Left ventricle myocardium inferior (tissue), 1 donor: ENCODE data around the gene TBC1D5. TPM values are rescaled to one million over a fixed set of nuclear protein-coding genes. Genes with fewer than 3 reads are reported as not detected.

Experiments used
- DNase-seq: peaks from one replicate; pipeline ENCODE4 v3.0.0-alpha.2; 2020
- H3K27ac ChIP-seq: fragments of 200-600 bp; replicated peaks from 2 replicates; pipeline ENCODE4 v1.8.0; 2021
- H3K27me3 ChIP-seq: fragments of 200-600 bp; 2 replicates; pipeline ENCODE4 v1.8.0; 2021; ENCODE audit warnings: low read depth
- H3K36me3 ChIP-seq: fragments of 200-600 bp; 2 replicates; pipeline ENCODE4 v1.8.0; 2021
- H3K4me1 ChIP-seq: fragments of 200-600 bp; 2 replicates; pipeline ENCODE4 v1.8.0; 2021
- H3K4me3 ChIP-seq: fragments of 200-600 bp; 2 replicates; pipeline ENCODE4 v1.8.0; 2021; ENCODE audit warnings: mild to moderate bottlenecking, moderate library complexity
- H3K9me3 ChIP-seq: fragments of 200-600 bp; replicated peaks from 2 replicates; pipeline ENCODE4 v1.8.0; 2021
- CTCF ChIP-seq: fragments of 200-600 bp; IDR thresholded peaks from 2 replicates; pipeline ENCODE4 v1.8.0; 2021; ENCODE audit warnings: antibody characterized with exemption, mild to moderate bottlenecking, borderline replicate concordance
- intact Hi-C: fragments of 100-400 bp; cut with micrococcal nuclease; formaldehyde crosslinking; loops from one replicate; pipeline ENCODE4 v1.11.0; 2022
- total RNA-seq: library from RNA; stranded (reverse); fragmentation: NEBNext Ultra II Directional; extraction: Animal tissue kit (Norgen Biotek cat#: 25700); gene quantifications from one replicate; pipeline ENCODE4 v1.2.1, GENCODE V29; 2021
- donor health status: DM: no; HTN: yes; CAD: no; lungs with severe emphysema.

TBC1D5 gene
- total RNA-seq, 1 donor from 2014 or later = 26.9 TPM

DNA sequence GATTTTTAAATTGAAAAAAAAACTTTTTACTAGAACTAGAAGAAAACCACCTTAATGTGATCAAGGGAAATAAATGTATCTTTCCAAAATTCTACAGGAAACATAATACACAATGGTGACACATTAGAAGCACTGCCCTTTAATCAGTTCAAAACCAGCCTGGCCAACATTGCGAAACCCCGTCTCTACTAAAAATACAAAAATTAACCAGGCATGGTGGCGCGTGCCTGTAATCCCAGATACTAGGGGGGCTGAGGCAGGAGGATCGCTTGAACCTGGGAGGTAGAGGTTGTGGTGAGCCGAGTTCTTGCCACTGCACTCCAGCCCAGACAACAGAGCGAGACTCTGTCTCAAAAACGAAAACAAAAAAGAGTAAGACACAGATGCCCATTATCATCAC is 134.5 kb downstream of the TBC1D5 start:
- Histone ChIP-seq H3K36me3 (no peaks in the 10 kb centered on the region), H3K27me3 (no peaks in the 10 kb centered on the region), H3K27ac (no peak overlapping the region), H3K4me3 (no peak overlapping the region), H3K9me3 (peaks cover 3% of the 10 kb centered on the region), H3K4me1 (no peaks in the 10 kb centered on the region)
- intact Hi-C loops = no loop called here
- no peak for TF ChIP-seq CTCF
- no peak for DNase-seq

DNA sequence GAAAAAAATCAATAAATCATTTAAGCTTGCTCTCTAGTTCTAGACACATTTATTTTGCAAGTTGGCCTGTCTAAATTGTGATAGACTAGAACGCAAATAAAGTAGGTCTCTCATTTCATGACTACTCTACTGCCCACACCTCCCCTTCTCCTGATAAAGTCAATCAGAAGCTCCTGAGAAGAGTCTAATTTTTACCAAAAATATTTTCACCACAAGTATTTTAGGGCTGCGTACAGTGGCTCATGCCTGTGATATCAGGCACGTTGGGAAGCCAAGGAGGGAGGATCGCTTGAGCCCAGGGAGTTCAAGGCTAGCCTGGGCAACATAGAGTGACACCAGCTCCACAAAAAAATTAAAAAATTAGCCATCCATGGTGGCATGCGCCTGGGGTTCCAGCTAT is 136.5 kb downstream of the TBC1D5 start:
- TF ChIP-seq CTCF = no peak
- no peak for DNase-seq
- Histone ChIP-seq H3K27me3 (no peaks in the 10 kb centered on the region), H3K4me3 (no peak overlapping the region), H3K36me3 (no peaks in the 10 kb centered on the region), H3K27ac (no peak overlapping the region), H3K9me3 (peaks cover 3% of the 10 kb centered on the region), H3K4me1 (no peaks in the 10 kb centered on the region)
- intact Hi-C loops = no loop called here

DNA sequence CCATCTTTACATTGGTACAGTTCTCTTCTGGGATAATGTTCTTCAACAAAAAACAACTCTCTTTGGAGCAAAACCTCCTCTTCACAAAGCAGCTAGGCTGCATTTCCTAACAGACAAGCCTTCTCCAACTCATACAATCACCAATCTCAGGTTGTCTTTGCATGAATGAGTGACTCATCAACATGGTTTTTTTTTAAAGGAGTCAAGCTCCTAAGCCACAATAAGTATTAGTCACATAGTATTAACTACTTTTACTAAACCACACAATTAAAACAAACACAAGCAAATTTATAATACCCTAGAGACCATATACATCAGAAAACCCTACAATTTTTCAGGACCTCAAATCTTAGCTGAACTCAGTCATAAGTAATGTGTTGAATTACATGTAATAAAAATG is 137.4 kb downstream of the TBC1D5 start:
- H3K4me1 ChIP-seq = no peaks in the 10 kb centered on the region
- H3K9me3 ChIP-seq = peaks cover 5% of the 10 kb centered on the region
- H3K36me3 ChIP-seq = no peaks in the 10 kb centered on the region
- intact Hi-C loops = no loop called here
- no peak for TF ChIP-seq CTCF
- DNase-seq = no peak
- no peaks in the 10 kb centered on the region for H3K27me3 ChIP-seq
- H3K27ac ChIP-seq = no peak overlapping the region
- no peak overlapping the region for H3K4me3 ChIP-seq

DNA sequence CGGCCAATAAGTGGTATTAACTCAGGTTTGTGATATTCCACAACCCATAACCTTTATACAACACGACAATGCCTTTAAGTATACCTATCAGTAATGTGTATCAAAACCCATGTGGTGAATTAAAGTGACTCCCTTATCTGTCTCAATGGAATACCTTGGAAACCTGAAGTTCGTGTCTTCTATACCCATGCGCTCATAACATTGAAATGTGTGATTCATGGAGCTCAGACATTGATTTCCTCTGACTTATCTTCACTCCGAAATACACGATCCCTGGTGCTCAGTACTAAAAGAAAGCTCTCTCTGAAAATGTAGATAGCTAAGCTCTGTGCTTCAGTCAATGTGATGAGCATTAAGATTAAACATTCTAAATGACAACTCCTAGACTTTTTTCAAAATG is 140.3 kb downstream of the TBC1D5 start:
- H3K4me3 ChIP-seq = no peak overlapping the region
- H3K36me3 ChIP-seq = peaks cover 2% of the 10 kb centered on the region
- no peak overlapping the region for H3K27ac ChIP-seq
- peaks cover 17% of the 10 kb centered on the region for H3K9me3 ChIP-seq
- intact Hi-C loops = no loop called here
- no peaks in the 10 kb centered on the region for H3K4me1 ChIP-seq
- no peaks in the 10 kb centered on the region for H3K27me3 ChIP-seq
- no peak for TF ChIP-seq CTCF
- DNase-seq = no peak

- peaks cover 17% of the 10 kb centered on the region for H3K36me3 ChIP-seq
- no peaks in the 10 kb centered on the region for H3K27me3 ChIP-seq
- no peak for TF ChIP-seq CTCF
- H3K9me3 ChIP-seq = peaks cover 30% of the 10 kb centered on the region
- no peak for DNase-seq
- no peaks in the 10 kb centered on the region for H3K4me1 ChIP-seq
- intact Hi-C loops = no loop called here
- no peak overlapping the region for H3K4me3 ChIP-seq
- no peak overlapping the region for H3K27ac ChIP-seq
Measured at GRCh38 chr3:17592956-17593355, 149.5 kb downstream of the TBC1D5 start.

DNA sequence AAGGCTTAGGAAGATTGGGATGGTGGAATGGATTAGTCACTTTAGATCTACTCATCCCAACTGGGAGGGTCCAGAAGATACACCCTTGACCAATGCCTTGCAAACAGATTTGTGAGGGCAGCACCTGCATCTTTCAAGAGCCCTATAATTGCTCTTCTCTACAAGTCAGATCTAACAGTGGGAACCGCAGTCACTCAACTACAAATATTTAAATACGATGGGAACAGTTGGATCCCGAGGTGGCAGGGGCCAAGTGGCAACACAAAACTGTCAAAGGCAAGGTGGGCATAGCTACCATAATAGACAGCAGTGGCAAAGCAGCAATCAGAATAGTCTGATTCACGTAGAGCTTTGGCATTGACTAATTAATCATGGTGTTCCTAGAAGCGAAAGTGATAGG is 152.0 kb downstream of the TBC1D5 start:
- H3K27me3 ChIP-seq = no peaks in the 10 kb centered on the region
- peaks cover 30% of the 10 kb centered on the region for H3K9me3 ChIP-seq
- intact Hi-C loops = no loop called here
- DNase-seq = no peak
- no peak for TF ChIP-seq CTCF
- H3K36me3 ChIP-seq = peaks cover 17% of the 10 kb centered on the region
- H3K27ac ChIP-seq = no peak overlapping the region
- H3K4me1 ChIP-seq = peaks cover 6% of the 10 kb centered on the region
- no peak overlapping the region for H3K4me3 ChIP-seq
